GM23338 (cell line): ENCODE results near the gene NUDT21. TPM values are rescaled to one million over a fixed set of nuclear protein-coding genes. Genes with fewer than 3 reads are reported as not detected.

Experiments
- ATAC-seq: fragments of 200-7000 bp; cut with Tn5 transposase; 3 replicates; pipeline ENCODE4 v1.9.1; 2020
- DNase-seq: peaks from one replicate; pipeline ENCODE4 v3.0.0-alpha.2; 2015; ENCODE audit warnings: low spot score
- H2AFZ ChIP-seq: fragments of 200-600 bp; sonication (generic); 2 replicates; pipeline ENCODE4 v1.8.0; 2016; ENCODE audit warnings: antibody characterized with exemption, mild to moderate bottlenecking, moderate library complexity
- H3F3A ChIP-seq: fragments of 200-600 bp; sonication (generic); replicated peaks from 2 replicates; pipeline ENCODE4 v1.8.0; 2017; ENCODE audit warnings: antibody characterized with exemption, mixed run types, low read depth
- H3K27ac ChIP-seq: fragments of 200-600 bp; sonication (generic); 2 replicates; pipeline ENCODE4 v1.6.1; 2016; ENCODE audit warnings: low read depth
- H3K27me3 ChIP-seq: fragments of 200-600 bp; sonication (generic); 2 replicates; pipeline ENCODE4 v1.8.0; 2016; ENCODE audit warnings: mild to moderate bottlenecking, mixed run types, moderate library complexity; ENCODE audit not compliant: insufficient read depth
- H3K36me3 ChIP-seq: fragments of 200-600 bp; sonication (generic); 2 replicates; pipeline ENCODE4 v1.8.0; 2016; ENCODE audit warnings: mild to moderate bottlenecking; ENCODE audit not compliant: insufficient read depth
- H3K4me1 ChIP-seq: fragments of 200-600 bp; sonication (generic); 2 replicates; pipeline ENCODE4 v1.8.0; 2016; ENCODE audit warnings: mild to moderate bottlenecking, moderate library complexity; ENCODE audit not compliant: insufficient read depth
- H3K4me2 ChIP-seq: fragments of 200-600 bp; sonication (generic); 2 replicates; pipeline ENCODE4 v1.7.1; 2017; ENCODE audit warnings: mixed run types
- H3K4me3 ChIP-seq: fragments of 200-600 bp; sonication (generic); 2 replicates; pipeline ENCODE4 v1.6.1; 2016; ENCODE audit warnings: mixed run types
- H3K79me2 ChIP-seq: fragments of 200-600 bp; sonication (generic); replicated peaks from 2 replicates; pipeline ENCODE4 v1.8.0; 2017; ENCODE audit warnings: mild to moderate bottlenecking; ENCODE audit not compliant: insufficient read depth
- H3K9me2 ChIP-seq: fragments of 200-600 bp; sonication (generic); 2 replicates; pipeline ENCODE4 v1.8.0; 2017; ENCODE audit not compliant: insufficient read depth
- H4K20me1 ChIP-seq: fragments of 200-600 bp; sonication (generic); replicated peaks from 2 replicates; pipeline ENCODE4 v1.8.0; 2017; ENCODE audit warnings: mild to moderate bottlenecking; ENCODE audit not compliant: insufficient read depth
- H3K27ac Mint-ChIP-seq: 2 replicates; pipeline ENCODE4 v1.8.0; 2020; ENCODE audit warnings: inconsistent platforms, mild to moderate bottlenecking, moderate library complexity, mixed read lengths
- H3K27me3 Mint-ChIP-seq: 3 replicates; pipeline ENCODE4 v1.8.0; 2022; ENCODE audit warnings: low read depth, mild to moderate bottlenecking, moderate library complexity, mixed read lengths, inconsistent platforms; ENCODE audit not compliant: insufficient read depth, poor library complexity
- H3K36me3 Mint-ChIP-seq: 3 replicates; pipeline ENCODE4 v1.8.0; 2021; ENCODE audit warnings: low read depth, mild to moderate bottlenecking, inconsistent platforms, moderate library complexity, mixed read lengths
- H3K4me1 Mint-ChIP-seq: 3 replicates; pipeline ENCODE4 v1.8.0; 2020; ENCODE audit warnings: mild to moderate bottlenecking, inconsistent platforms, mixed read lengths
- H3K4me3 Mint-ChIP-seq: 3 replicates; pipeline ENCODE4 v1.8.0; 2021; ENCODE audit warnings: moderate library complexity, mild to moderate bottlenecking, inconsistent platforms, mixed read lengths
- H3K9me3 Mint-ChIP-seq: 3 replicates; pipeline ENCODE4 v1.8.0; 2020; ENCODE audit warnings: moderate library complexity, mild to moderate bottlenecking, inconsistent platforms, mixed read lengths
- CREB1 ChIP-seq: fragments of 250-450 bp; sonication (Bioruptor Pico); IDR thresholded peaks from 2 replicates; pipeline ENCODE4 v1.5.0; 2020; ENCODE audit warnings: low read depth, mild to moderate bottlenecking, moderate library complexity
- CTCF ChIP-seq, 2 experiments: fragments of 200-600 bp in 1 of 2; sonication (generic) in 1 of 2; conservative IDR thresholded peaks; 2 replicates each; pipeline versions ENCODE4 v1.5.1 to v1.6.1; 2016 to 2017; ENCODE audit warnings: antibody characterized with exemption in 2 of 2, low read depth in 2 of 2, mild to moderate bottlenecking in 2 of 2, moderate library complexity in 1 of 2
- EZH2 ChIP-seq: fragments of 200-600 bp; sonication (generic); IDR thresholded peaks from one replicate; pipeline ENCODE4 v1.8.0; 2017; ENCODE audit warnings: antibody characterized with exemption, mild to moderate bottlenecking, low read depth; ENCODE audit not compliant: unreplicated experiment
- EZH2phosphoT487 ChIP-seq: fragments of 200-600 bp; sonication (generic); IDR thresholded peaks from one replicate; pipeline ENCODE4 v1.8.1; 2018; ENCODE audit warnings: antibody characterized with exemption; ENCODE audit not compliant: unreplicated experiment
- JUNB ChIP-seq: IDR thresholded peaks from one replicate; pipeline ENCODE4 v1.6.1; 2016; ENCODE audit warnings: antibody characterized with exemption; ENCODE audit not compliant: unreplicated experiment
- NANOG ChIP-seq: IDR thresholded peaks from 2 replicates; pipeline ENCODE4 v1.6.1; 2016; ENCODE audit warnings: antibody characterized with exemption, borderline replicate concordance
- POLR2AphosphoS5 ChIP-seq: IDR thresholded peaks from 2 replicates; pipeline ENCODE4 v1.6.1; 2016; ENCODE audit warnings: antibody characterized with exemption, low read depth
- STAT1 ChIP-seq: IDR thresholded peaks from one replicate; pipeline ENCODE4 v1.6.1; 2016; ENCODE audit warnings: antibody characterized with exemption; ENCODE audit not compliant: unreplicated experiment
- ZNF114 ChIP-seq: fragments of 250-450 bp; sonication (Bioruptor Pico); IDR thresholded peaks from 2 replicates; pipeline ENCODE4 v1.5.0; 2020; ENCODE audit warnings: mild to moderate bottlenecking, moderate library complexity
- ZNF331 ChIP-seq: fragments of 250-450 bp; sonication (Bioruptor Pico); IDR thresholded peaks from 2 replicates; pipeline ENCODE4 v1.5.0; 2020; ENCODE audit warnings: low read depth, mild to moderate bottlenecking, moderate library complexity
- long read RNA-seq: library from polyadenylated mRNA; unstranded; transcript quantifications from one replicate; pipeline ENCODE4 v2.0.0, GENCODE V29; 2020; ENCODE audit not compliant: unreplicated experiment
- polyA plus RNA-seq: library from polyadenylated mRNA; unstranded; fragments of >200 nt; fragmentation: Nextera tagmentation; extraction: Ambion mirVana; gene quantifications from 2 replicates; pipeline ENCODE4 v1.2.1, GENCODE V29; 2016
- total RNA-seq: library from RNA; depleted of rRNA; stranded (reverse); fragments of >200 nt; shearing (Covaris generic); gene quantifications from 2 replicates; pipeline ENCODE4 v1.2.3, GENCODE V29; 2014; rRNA removed
- TF ChIP-seq, protein P1 (sequence below): IDR thresholded peaks from 2 replicates; pipeline ENCODE4 v1.6.1; 2016; ENCODE audit warnings: antibody characterized with exemption

The NUDT21 gene
- 132 and 151 TPM in 2 replicates for total RNA-seq
- polyA plus RNA-seq, result 81.5 and 83.4 TPM in 2 replicates
- long read RNA-seq, full-length matches to known transcripts, result 72 of 77 reads
- long read RNA-seq, partial matches to known transcripts, result 2 of 77 reads
- long read RNA-seq, other reads (novel, unspliced or antisense), result 3 of 77 reads

- DNase-seq, result peak; percentile 98
- H3K27ac Mint-ChIP-seq, result peak within 1 kb of the TSS; percentile 97
Observed at GRCh38 chr16:56450986-56451752, at the start of gene NUDT21, which contains the start of gene OGFOD1. Gene NUDT21, minus strand, starts transcription at chr16:56451332. Its CDS starts 130 bp downstream, at chr16:56451202. Gene OGFOD1, plus strand, starts transcription at chr16:56451554. Its CDS starts 59 bp downstream, at chr16:56451613.

DNA sequence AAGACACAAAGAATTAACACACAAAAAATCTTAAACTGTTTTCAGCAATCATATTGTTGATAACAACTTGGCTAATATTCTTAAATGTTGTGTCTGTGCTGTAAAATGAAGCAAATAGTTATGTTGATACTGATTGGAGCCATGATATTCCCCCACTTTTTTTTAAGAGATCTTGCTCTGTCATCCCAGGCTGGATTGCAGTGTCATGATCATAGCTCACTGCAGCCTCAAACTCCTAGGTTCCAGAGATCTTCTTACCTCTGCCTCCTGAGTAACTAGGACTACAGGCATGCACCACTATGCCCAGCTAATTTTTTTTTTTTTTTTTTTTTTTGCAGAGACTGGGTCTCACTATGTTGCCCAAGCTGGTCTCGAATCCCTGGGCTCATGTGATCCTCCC is 42.7 kb upstream of the NUDT21 start:
- H4K20me1 ChIP-seq, result no peaks in the 10 kb centered on the region
- H3K27me3 ChIP-seq, result no peaks in the 10 kb centered on the region
- peak overlapping the region; percentile 44; the same call in 1 of the 2 replicates for H3K27ac Mint-ChIP-seq
- no peaks in the 10 kb centered on the region for H3K4me1 ChIP-seq
- H3F3A ChIP-seq, result no peaks in the 10 kb centered on the region
- H3K36me3 ChIP-seq, result no peaks in the 10 kb centered on the region
- H3K4me3 Mint-ChIP-seq, result no peak overlapping the region
- H3K4me2 ChIP-seq, result no peak overlapping the region
- no peaks in the 10 kb centered on the region for H3K79me2 ChIP-seq
- ATAC-seq (no peak), DNase-seq (no peak)
- no peak overlapping the region for H3K27ac ChIP-seq
- no peaks in the 10 kb centered on the region for H3K9me3 Mint-ChIP-seq
- H2AFZ ChIP-seq, result no peak overlapping the region
- no peak overlapping the region for H3K4me3 ChIP-seq
- H3K36me3 Mint-ChIP-seq, result no peaks in the 10 kb centered on the region
- no peaks in the 10 kb centered on the region for H3K4me1 Mint-ChIP-seq
- no peaks in the 10 kb centered on the region for H3K27me3 Mint-ChIP-seq
- H3K9me2 ChIP-seq, result no peaks in the 10 kb centered on the region
- TF ChIP-seq EZH2phosphoT487, result no peak
- no peak for TF ChIP-seq CTCF (conservative IDR thresholded peaks at IDR 0.05; ENCODE audit: low read depth in 2 of 2)
- no peak for TF ChIP-seq JUNB
- TF ChIP-seq CREB1 (CRISPR knock-in tag), result no peak
- no peak for TF ChIP-seq NANOG
- no peak for TF ChIP-seq ZNF331 (CRISPR knock-in tag)
- no peak for TF ChIP-seq EZH2
- TF ChIP-seq STAT1, result no peak

More at GRCh38 chr16:56450986-56451752, at the start of gene NUDT21, which contains the start of gene OGFOD1:
- TF ChIP-seq CREB1 (CRISPR knock-in tag), result peak; percentile 17; the same call in 1 of the 2 replicates
- TF ChIP-seq NANOG, result 0 out of 2 replicates have a peak, but pooled peaks have one; percentile 23
- no peak for TF ChIP-seq ZNF114 (CRISPR knock-in tag)
- TF ChIP-seq POLR2AphosphoS5, result peak; percentile 73
- TF ChIP-seq, protein P1, sequence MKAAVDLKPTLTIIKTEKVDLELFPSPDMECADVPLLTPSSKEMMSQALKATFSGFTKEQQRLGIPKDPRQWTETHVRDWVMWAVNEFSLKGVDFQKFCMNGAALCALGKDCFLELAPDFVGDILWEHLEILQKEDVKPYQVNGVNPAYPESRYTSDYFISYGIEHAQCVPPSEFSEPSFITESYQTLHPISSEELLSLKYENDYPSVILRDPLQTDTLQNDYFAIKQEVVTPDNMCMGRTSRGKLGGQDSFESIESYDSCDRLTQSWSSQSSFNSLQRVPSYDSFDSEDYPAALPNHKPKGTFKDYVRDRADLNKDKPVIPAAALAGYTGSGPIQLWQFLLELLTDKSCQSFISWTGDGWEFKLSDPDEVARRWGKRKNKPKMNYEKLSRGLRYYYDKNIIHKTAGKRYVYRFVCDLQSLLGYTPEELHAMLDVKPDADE, result peak; percentile 79
- H3K9me2 ChIP-seq, result no peaks in the 10 kb centered on the region
- Mint-ChIP-seq H3K9me3 (no peaks in the 10 kb centered on the region), H3K4me3 (peak within 1 kb of the TSS; percentile 95), H3K27me3 (no peaks in the 10 kb centered on the region), H3K36me3 (peaks cover 30% of the 10 kb centered on the region), H3K4me1 (peaks cover 22% of the 10 kb centered on the region)
- peaks cover 46% of the 10 kb centered on the region for H4K20me1 ChIP-seq
- peak within 1 kb of the TSS; percentile 92 for H3K4me2 ChIP-seq
- H3K79me2 ChIP-seq, result peaks cover 71% of the 10 kb centered on the region
- H3F3A ChIP-seq, result no peaks in the 10 kb centered on the region
- H3K36me3 ChIP-seq, result peaks cover 29% of the 10 kb centered on the region
- H3K4me3 ChIP-seq, result peak within 1 kb of the TSS; percentile 92
- ATAC-seq, result peak; percentile 98
- H3K27ac ChIP-seq, result peak within 1 kb of the TSS; percentile 64; the same call in 1 of the 2 replicates
- H2AFZ ChIP-seq, result peak within 1 kb of the TSS; percentile 80
- H3K27me3 ChIP-seq, result no peaks in the 10 kb centered on the region
- peaks cover 25% of the 10 kb centered on the region; the same call in 1 of the 2 replicates for H3K4me1 ChIP-seq
